Activated B cell treated with CpG ODN at 0.5 μM for 24 hours (primary cell): ENCODE measurements around the gene SCP2. TPM values are rescaled to one million over a fixed set of nuclear protein-coding genes. Genes with fewer than 3 reads are reported as not detected.

Experiments used
- ATAC-seq: fragments of 200-7000 bp; cut with Tn5 transposase; one replicate; pipeline ENCODE4 v1.10.0; 2021; ENCODE audit warnings: low read depth, mild to moderate bottlenecking, moderate library complexity
- CTCF ChIA-PET: fragments of 350-600 bp; sonication (Branson Sonifier 250); formaldehyde crosslinking; loops from one replicate; lab custom pipeline; 2021; ENCODE audit warnings: antibody characterized with exemption; lab: Charles Lee
- POLR2A ChIA-PET: fragments of 350-600 bp; sonication (Branson Sonifier 250); formaldehyde crosslinking; loops from one replicate; lab custom pipeline; 2021; ENCODE audit warnings: antibody characterized with exemption; lab: Charles Lee
- DNase-seq: peaks from one replicate; pipeline ENCODE4 v3.0.0; 2022
- H3K27ac Mint-ChIP-seq: one replicate; pipeline ENCODE4 v1.8.0; 2020; ENCODE audit warnings: mixed read lengths
- H3K27me3 Mint-ChIP-seq: one replicate; pipeline ENCODE4 v1.8.0; 2021; ENCODE audit warnings: mixed read lengths
- H3K36me3 Mint-ChIP-seq: one replicate; pipeline ENCODE4 v1.8.0; 2021; ENCODE audit warnings: low read depth, mixed read lengths
- H3K4me1 Mint-ChIP-seq: one replicate; pipeline ENCODE4 v1.8.0; 2021; ENCODE audit warnings: mixed read lengths
- H3K4me3 Mint-ChIP-seq: one replicate; pipeline ENCODE4 v1.8.0; 2020; ENCODE audit warnings: mild to moderate bottlenecking, mixed read lengths
- H3K9me3 Mint-ChIP-seq: one replicate; pipeline ENCODE4 v1.8.0; 2020; ENCODE audit warnings: mixed read lengths
- CTCF ChIP-seq: fragments of 200-600 bp; IDR thresholded peaks from one replicate; pipeline ENCODE4 v1.8.0; 2022; ENCODE audit warnings: antibody characterized with exemption, mild to moderate bottlenecking
- intact Hi-C: fragments of 100-400 bp; cut with micrococcal nuclease; formaldehyde crosslinking; loops from one replicate; pipeline ENCODE4 v1.15.1; 2024
- total RNA-seq: library from RNA; stranded (reverse); gene quantifications from 2 replicates; pipeline ENCODE4 v1.2.3, GENCODE V29; 2022

Gene SCP2
- total RNA-seq, 1 donor from 2014 or later: 72.2 TPM

GRCh38 chr1:53076721-53077598 lies 149.9 kb downstream of the SCP2 start:
- CTCF ChIA-PET: no interaction called here
- no peaks in the 10 kb centered on the region for H3K4me1 Mint-ChIP-seq
- no peaks in the 10 kb centered on the region for H3K9me3 Mint-ChIP-seq
- no peak overlapping the region for H3K27ac Mint-ChIP-seq
- H3K36me3 Mint-ChIP-seq: no peaks in the 10 kb centered on the region
- peaks cover 5% of the 10 kb centered on the region for H3K27me3 Mint-ChIP-seq
- DNase-seq: no peak
- POLR2A ChIA-PET: no interaction called here
- TF ChIP-seq CTCF: no peak
- intact Hi-C loops: no loop called here
- ATAC-seq: no peak
- H3K4me3 Mint-ChIP-seq: no peak overlapping the region

GRCh38 chr1:53077599-53077965 lies 150.5 kb downstream of the SCP2 start:
- no peaks in the 10 kb centered on the region for H3K9me3 Mint-ChIP-seq
- H3K36me3 Mint-ChIP-seq: no peaks in the 10 kb centered on the region
- ChIA-PET POLR2A (no interaction called here), CTCF (no interaction called here)
- no peak overlapping the region for H3K27ac Mint-ChIP-seq
- ATAC-seq (no peak), DNase-seq (no peak)
- H3K4me1 Mint-ChIP-seq: no peaks in the 10 kb centered on the region
- intact Hi-C loops: no loop called here
- no peak overlapping the region for H3K4me3 Mint-ChIP-seq
- peaks cover 5% of the 10 kb centered on the region for H3K27me3 Mint-ChIP-seq
- no peak for TF ChIP-seq CTCF

- POLR2A ChIA-PET: no interaction called here
Measured at GRCh38 chr1:53078333-53079101, 151.4 kb downstream of the SCP2 start.

GRCh38 chr1:53079251-53079650 lies 152.2 kb downstream of the SCP2 start:
- intact Hi-C loops: no loop called here
- POLR2A ChIA-PET: no interaction called here
- CTCF ChIA-PET: no interaction called here
- Mint-ChIP-seq H3K36me3 (no peaks in the 10 kb centered on the region), H3K4me3 (no peak overlapping the region), H3K27me3 (peaks cover 5% of the 10 kb centered on the region), H3K4me1 (no peaks in the 10 kb centered on the region), H3K9me3 (no peaks in the 10 kb centered on the region), H3K27ac (no peak overlapping the region)
- no peak for ATAC-seq
- no peak for TF ChIP-seq CTCF
- DNase-seq: no peak

More at GRCh38 chr1:53078333-53079101, 151.4 kb downstream of the SCP2 start:
- Mint-ChIP-seq H3K4me3 (no peak overlapping the region), H3K36me3 (no peaks in the 10 kb centered on the region), H3K4me1 (no peaks in the 10 kb centered on the region), H3K27me3 (peaks cover 5% of the 10 kb centered on the region), H3K9me3 (no peaks in the 10 kb centered on the region), H3K27ac (no peak overlapping the region)
- no peak for TF ChIP-seq CTCF
- intact Hi-C loops: no loop called here
- CTCF ChIA-PET: no interaction called here
- DNase-seq (no peak), ATAC-seq (no peak)

GRCh38 chr1:53080041-53080440 lies 153.0 kb downstream of the SCP2 start:
- ChIA-PET CTCF (no interaction called here), POLR2A (interaction anchor here (0.7 kb wide), 1 partner anchor 67 kb away, joined by 4 read pairs; no protein-coding TSS in a partner anchor)
- DNase-seq: no peak
- peaks cover 4% of the 10 kb centered on the region for H3K27me3 Mint-ChIP-seq
- no peaks in the 10 kb centered on the region for H3K9me3 Mint-ChIP-seq
- ATAC-seq: no peak
- no peak overlapping the region for H3K4me3 Mint-ChIP-seq
- H3K36me3 Mint-ChIP-seq: no peaks in the 10 kb centered on the region
- TF ChIP-seq CTCF: no peak
- intact Hi-C loops: no loop called here
- no peak overlapping the region for H3K27ac Mint-ChIP-seq
- H3K4me1 Mint-ChIP-seq: no peaks in the 10 kb centered on the region
